Measurements from ENCODE around the gene OTOP3. TPM values are rescaled to one million over a fixed set of nuclear protein-coding genes. Genes with fewer than 3 reads are reported as not detected.

Gene OTOP3
- total and polyA plus RNA-seq, 2 donors (not counting 3 experiments of a cell fraction or from before 2014, with no cell fraction given) = not detected

DNA sequence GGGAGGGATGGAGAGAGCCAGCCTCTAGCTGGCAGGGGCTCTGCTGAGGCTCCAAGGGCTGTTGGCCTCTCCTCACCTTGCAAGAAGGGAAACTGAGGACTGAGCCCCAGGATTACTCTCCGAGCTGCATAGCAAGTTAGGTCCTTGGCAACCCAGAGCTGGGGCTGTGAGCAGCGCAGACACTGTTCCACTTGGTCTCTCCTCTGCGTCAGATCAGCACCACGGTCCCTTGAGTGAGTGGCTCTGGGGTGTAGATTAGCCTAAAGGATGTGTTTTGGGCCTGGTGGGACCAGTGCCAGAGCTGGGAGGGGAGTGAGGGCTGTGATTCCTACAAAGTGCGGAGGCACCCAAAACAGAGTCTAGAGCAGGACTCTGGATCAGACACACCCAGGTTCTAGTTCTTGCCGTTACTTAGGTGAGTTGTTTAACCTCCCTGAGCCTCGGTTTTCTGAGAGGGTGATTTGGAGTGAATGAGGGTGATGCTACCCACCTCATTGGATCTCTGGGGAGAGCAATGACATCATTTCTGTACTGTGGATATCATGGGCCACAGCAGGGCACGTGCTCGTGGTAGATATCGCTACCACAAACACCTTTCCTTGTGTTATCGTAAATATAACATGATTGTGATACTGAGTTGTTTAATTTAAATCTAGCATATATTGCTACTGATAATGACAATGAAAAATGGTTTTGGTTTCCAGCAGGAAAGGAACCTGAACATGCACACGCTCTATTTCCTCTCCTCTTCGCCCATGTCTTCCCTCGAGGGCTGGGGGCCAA lies 34.2 kb upstream of the OTOP3 start:
- no peak overlapping the region for H3K4me3 ChIP-seq (replicated peaks in 1 of 3; ENCODE audit: insufficient read depth in 1 of 3, low read depth in 1 of 3, low read length in 3 of 3)
- H3K9me3 ChIP-seq (replicated peaks; ENCODE audit: control insufficient read depth, insufficient read depth, low read length) = no peaks in the 10 kb centered on the region
- no peaks in the 10 kb centered on the region for H3K4me1 ChIP-seq (ENCODE audit: control insufficient read depth, extremely low read depth, insufficient read depth, low read length)
- intact Hi-C loops (cut with micrococcal nuclease) = no loop called here
- no peak overlapping the region for H3K9ac ChIP-seq (replicated peaks; ENCODE audit: extremely low read depth, insufficient read depth, low read length)
- BruUV-seq (replicated peaks) = no TSS peak
- no peaks in the 10 kb centered on the region for H3K36me3 ChIP-seq (ENCODE audit: control insufficient read depth in 2 of 2, extremely low read depth in 1 of 2, insufficient read depth in 2 of 2, low read length in 2 of 2)
- FAIRE-seq (no peak), DNase-seq (ENCODE audit: low read depth, low spot score) (no peak)
- H3K79me2 ChIP-seq (ENCODE audit: control insufficient read depth, insufficient read depth, low read length) = no peaks in the 10 kb centered on the region
- no peak for TF ChIP-seq POLR2AphosphoS5 (IDR thresholded peaks at IDR 0.05; ENCODE audit: insufficient read depth, low read depth, low read length)
- TF ChIP-seq MYC (IDR thresholded peaks at IDR 0.05; ENCODE audit: low read depth, low read length) = no peak
- no peak for TF ChIP-seq FOS (IDR thresholded peaks at IDR 0.05; ENCODE audit: borderline replicate concordance, insufficient read depth, low read length)
- TF ChIP-seq, protein P1, sequence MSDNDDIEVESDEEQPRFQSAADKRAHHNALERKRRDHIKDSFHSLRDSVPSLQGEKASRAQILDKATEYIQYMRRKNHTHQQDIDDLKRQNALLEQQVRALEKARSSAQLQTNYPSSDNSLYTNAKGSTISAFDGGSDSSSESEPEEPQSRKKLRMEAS (IDR thresholded peaks at IDR 0.05; ENCODE audit: insufficient read depth, insufficient read length) = no peak
- TF ChIP-seq EZH2 (IDR thresholded peaks at IDR 0.05; ENCODE audit: borderline replicate concordance, low read depth, low read length, severe bottlenecking) = no peak
- TF ChIP-seq POLR2A (IDR thresholded peaks at IDR 0.05; ENCODE audit: low read depth, low read length) = no peak
- TF ChIP-seq, protein P2, sequence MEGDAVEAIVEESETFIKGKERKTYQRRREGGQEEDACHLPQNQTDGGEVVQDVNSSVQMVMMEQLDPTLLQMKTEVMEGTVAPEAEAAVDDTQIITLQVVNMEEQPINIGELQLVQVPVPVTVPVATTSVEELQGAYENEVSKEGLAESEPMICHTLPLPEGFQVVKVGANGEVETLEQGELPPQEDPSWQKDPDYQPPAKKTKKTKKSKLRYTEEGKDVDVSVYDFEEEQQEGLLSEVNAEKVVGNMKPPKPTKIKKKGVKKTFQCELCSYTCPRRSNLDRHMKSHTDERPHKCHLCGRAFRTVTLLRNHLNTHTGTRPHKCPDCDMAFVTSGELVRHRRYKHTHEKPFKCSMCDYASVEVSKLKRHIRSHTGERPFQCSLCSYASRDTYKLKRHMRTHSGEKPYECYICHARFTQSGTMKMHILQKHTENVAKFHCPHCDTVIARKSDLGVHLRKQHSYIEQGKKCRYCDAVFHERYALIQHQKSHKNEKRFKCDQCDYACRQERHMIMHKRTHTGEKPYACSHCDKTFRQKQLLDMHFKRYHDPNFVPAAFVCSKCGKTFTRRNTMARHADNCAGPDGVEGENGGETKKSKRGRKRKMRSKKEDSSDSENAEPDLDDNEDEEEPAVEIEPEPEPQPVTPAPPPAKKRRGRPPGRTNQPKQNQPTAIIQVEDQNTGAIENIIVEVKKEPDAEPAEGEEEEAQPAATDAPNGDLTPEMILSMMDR (IDR thresholded peaks at IDR 0.05; ENCODE audit: extremely low read depth in 1 of 2, insufficient read depth in 1 of 2, low read depth in 1 of 2, low read length in 2 of 2) = no peak
- TF ChIP-seq JUN (IDR thresholded peaks at IDR 0.05; ENCODE audit: borderline replicate concordance, insufficient read depth, insufficient read length, low read depth) = no peak
- TF ChIP-seq GATA2 (IDR thresholded peaks at IDR 0.05; ENCODE audit: insufficient read depth, insufficient read length, low read depth, low read length) = no peak
- no peaks in the 10 kb centered on the region for H4K20me1 ChIP-seq (replicated peaks; ENCODE audit: control insufficient read depth, extremely low read depth, insufficient read depth, low read length)
- no peak overlapping the region for H3K4me2 ChIP-seq (ENCODE audit: insufficient read depth, low read length)
- ChIA-PET POLR2A (no interaction called here), CTCF (interaction anchor here (0.8 kb wide), 1 partner anchor 39 kb away, joined by 3 read pairs; no protein-coding TSS in a partner anchor)
- H2AFZ ChIP-seq (ENCODE audit: low read depth, low read length) = no peak overlapping the region
- H3K9me1 ChIP-seq (replicated peaks; ENCODE audit: control insufficient read depth, extremely low read depth, insufficient read depth, low read length) = no peaks in the 10 kb centered on the region
- H3K27ac ChIP-seq (ENCODE audit: insufficient read depth, low read depth, low read length) = no peak overlapping the region
- dilution Hi-C loops (cut with MboI; ENCODE audit: extremely low pct_ligation_motif_present, low sequenced_read_pairs) = no loop called here
- H3K27me3 ChIP-seq (ENCODE audit: control insufficient read depth in 2 of 2, insufficient read depth in 2 of 2, low read length in 2 of 2) = peaks cover 0 to 3% of the 10 kb centered on the region in 2 experiments

Data from endothelial cell of umbilical vein (primary cell).